ENCODE results near the gene GET3.
A peak's percentile ranks its signal among the peaks of the same experiment; 100 is the strongest.

GET3 gene

DNA sequence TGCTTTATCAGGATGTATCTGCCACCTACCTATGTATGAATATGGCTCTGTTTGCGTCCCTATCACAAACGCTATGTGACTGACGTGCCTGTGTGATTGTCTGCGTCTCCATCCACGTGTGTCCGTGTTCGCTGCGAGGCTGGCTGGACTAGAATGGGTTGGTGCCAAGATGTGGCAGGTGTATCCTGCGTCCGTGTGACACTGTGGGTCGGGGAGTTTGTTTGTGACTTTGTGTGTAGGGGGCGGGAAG is 44.8 kb downstream of the GET3 start:
- DNase-seq: no peak

DNA sequence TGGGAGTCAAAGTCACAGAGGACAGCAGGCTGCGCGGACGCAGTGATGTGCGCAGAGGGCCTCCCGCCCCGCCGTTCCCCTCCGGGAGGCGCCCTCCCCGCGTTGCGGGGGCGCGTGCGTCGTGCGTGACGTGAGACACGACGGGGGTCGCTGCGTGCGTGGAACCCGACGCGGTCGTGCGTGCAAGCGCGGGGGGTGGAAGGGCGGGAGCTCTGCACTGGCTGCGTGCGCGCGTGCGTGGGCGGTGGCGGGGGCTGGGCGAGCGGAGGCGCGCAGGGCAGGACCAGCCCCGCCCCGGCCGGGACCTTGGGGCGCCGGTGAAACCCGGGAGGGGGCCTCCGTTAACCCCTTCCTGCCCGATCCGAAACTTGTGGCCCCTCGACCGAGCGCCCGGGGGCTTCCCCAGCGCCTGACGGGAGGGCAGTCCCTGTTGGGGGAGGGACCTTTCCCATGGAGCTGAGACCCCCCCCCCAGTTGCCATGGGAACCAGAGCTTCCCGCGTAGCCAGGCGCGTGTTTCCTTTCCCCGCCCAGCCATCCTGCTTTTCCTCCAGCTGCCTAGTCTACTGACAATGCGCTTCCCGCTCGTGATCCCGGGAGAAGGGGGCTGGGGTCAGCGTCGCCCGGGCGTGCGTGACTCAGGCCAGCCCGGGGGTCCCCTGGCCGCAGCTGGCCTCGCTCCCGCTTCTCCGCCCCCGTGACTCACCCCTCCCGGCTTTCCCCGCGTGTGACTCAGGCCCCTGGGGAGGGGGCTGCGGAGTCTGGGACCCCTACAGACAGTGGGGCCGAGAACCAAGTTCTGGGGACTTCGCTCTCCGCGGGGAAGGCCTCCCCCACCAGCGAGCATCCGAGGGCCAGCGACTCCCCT is 45.4 kb downstream of the GET3 start:
- DNase-seq: peak; percentile 91

DNA sequence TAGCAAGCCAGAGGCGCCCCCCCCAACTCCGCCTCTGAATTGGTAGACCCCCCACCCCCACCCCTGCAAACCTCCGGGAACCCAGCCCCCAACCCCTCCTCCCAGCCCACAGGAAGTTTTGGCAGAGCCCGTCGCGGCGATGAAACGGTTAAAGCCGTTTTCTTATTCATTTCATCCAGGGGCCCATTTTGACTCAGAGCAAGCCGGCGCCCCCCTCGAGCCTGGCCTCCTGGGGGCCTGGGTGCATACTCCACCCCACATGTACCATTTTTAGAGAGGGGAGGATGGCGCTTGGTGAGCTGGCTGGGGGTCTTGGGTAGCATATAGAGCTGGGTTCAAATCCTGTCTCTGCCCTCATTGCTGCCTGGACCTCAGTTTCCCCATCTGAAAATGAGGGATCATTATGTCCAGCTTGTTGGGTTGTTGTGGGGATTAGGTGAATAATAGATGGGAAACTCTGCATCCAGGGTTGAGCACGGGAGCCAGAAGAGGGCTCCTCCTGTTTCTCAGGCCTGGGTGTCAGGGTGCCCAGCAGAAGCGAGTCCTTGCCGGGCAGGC is 46.1 kb downstream of the GET3 start:
- peak; percentile 73 for DNase-seq

DNA sequence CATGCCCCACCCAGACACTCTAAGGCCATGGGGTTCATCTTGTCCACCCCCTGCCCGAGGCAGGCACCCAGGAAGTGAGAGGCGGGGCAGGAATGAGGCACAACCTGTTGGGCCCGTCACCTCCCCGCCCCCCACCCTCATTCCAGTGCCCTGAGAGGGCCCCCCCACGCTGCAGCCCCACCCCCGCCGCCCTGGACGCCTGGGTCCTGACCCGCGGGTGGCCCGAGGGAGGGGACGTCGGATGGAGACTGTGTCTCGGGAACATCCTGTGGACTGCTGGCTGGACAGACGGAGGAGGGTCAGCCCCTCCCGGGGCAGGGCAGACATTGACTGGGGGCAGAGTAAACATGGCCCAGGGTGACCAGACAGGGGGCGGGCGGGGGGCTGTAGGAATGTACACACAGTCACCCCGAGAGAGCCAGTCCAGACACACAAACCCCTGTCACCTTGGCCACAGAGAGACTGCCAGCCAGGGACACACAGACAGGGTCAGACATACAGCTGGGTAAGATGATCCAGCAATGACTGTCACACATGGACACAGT is 46.6 kb downstream of the GET3 start:
- DNase-seq: peak; percentile 70

DNA sequence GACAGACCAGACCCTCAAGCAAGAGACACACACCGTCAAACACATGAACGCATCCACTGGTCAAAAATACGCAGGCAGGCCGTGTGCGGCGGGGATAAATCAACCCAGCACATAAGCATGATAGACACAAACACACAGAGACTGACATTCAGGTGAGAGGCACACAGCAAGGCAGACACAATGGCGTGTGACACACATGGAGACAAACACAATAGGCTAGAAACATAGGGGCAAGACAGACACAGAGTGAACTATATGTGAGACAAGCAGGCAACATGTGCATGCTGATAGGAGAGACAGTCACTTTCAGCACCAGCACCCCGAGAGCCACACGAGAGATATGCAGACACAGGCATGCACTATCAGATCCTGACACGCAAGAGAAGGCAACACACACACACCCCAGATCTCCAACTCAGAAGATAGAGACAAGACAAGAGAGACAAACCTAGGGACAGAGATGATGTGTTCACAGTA is 47.1 kb downstream of the GET3 start:
- peak; percentile 50 for DNase-seq

DNA sequence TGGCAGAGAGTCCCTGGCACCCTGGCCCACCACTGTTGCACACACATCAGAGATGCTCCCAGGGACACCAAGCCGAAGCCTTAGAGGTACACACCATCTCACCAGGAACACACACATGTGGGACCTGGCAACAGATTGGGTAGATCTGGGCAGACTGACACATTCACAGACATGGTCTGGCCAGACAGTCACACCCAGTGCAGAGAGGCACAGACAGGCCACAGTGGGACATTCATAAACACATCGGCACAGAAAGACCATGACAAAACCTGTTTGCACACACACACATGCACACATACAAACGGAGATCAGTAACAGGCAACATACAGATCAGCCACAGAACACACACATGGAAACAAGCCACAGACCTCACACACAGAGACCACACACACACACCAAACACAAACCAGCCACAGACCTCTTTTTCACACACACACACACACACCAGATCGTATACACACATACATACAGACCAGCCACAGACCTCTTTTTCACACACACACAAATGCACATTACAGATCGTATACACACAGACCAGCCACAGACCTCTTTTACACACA is 47.7 kb downstream of the GET3 start:
- DNase-seq: no peak

DNA sequence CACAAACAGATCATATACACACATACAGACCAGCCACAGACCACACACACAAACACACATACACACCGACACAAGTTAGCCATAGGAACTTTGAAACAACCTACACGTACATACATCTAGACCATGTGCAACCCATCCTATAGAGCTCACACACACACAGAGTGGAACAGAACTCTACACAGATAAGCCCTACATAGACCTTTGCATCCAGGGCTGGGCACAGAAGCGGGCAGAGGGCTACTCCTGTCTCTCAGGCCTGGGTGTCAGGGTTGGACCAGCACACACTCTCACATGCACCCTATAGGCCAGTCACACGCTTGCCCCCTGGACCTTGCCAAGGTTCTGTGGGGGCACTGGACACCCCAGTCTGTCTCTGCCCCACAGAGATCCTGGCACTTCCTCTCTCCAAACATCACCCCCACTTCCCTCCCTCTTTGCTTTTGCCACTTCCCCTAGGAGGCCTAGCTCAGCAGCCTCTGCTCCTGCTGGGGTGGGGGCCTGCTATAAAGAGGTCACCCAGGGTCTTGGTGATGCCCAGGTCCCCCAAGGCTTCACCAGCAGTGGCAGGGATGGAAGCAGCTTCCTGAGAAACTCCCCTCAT is 48.2 kb downstream of the GET3 start:
- no peak for DNase-seq

DNA sequence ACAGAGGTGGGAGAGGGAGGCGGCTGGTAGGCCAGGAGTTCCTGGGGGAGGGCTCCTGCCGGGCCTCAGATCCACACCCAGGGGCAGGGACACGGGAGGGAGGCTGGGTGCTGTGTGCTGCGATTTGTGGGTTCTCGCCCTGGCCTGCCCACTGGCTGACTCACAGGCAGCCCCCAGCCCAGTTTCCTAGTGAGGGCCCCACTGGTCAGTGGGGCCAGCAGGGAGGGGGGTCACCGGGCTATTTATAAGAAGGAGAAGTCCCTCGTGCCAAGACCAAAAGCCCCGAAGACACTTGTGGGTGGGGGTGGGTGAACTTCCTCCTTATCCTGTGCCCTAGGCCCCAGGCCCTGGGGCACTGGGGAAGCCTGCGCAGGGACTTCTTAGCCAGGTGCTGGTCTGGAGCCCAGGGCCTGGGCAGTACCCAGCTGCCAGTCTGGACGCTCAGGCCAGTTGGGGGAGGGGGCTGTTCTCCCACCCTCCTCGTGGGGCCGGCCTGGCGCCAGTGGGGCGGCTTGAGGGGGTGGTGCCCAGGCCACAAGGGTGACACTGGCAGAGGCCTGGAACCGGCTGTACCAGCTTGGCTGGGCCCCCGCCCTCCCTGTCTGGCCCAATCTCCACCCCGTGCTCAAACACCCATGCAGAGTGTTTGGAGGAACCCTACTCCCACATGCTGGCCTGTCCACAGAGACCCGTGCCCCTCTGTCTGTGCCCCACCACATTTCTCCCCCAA is 49.0 kb downstream of the GET3 start:
- no peak for DNase-seq

DNA sequence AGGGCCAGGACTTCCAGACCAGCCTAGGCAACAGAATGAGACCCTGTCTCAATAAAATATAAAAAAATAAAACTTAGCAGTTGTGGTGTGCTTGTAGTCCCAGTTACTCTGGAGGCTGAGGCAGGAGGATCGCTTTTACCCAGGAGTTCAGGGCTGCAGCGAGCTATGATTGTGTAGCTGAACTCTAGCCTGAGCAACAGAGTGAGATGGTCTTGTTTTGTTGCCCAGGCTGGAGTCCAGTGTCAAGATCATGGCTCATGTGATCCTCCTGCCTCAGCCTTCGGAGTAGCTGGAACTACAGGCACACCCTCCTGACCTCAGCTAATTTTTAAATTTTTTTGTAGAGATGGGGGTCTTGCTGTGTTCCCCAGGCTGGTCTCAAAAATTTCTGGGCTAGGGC is 49.7 kb downstream of the GET3 start:
- DNase-seq: no peak

DNA sequence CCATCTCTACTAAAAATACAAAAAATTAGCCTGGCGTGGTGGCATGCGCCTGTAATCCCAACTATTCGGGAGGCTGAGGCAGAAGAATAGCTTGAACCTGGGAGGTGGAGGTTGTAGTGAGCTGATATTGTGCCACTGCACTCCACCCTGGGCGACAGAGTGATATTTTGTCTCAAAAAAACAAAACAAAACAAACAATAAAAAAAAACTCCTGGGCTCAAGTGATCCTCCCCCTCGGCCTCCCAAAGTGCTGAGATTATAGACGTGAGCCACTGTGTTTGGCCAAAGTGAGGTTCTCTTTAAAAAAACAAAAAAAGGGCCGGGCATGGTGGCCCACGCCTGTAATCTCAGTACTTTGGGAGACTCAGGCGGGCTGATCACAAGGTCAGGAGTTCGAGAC is 50.2 kb downstream of the GET3 start:
- no peak for DNase-seq

DNA sequence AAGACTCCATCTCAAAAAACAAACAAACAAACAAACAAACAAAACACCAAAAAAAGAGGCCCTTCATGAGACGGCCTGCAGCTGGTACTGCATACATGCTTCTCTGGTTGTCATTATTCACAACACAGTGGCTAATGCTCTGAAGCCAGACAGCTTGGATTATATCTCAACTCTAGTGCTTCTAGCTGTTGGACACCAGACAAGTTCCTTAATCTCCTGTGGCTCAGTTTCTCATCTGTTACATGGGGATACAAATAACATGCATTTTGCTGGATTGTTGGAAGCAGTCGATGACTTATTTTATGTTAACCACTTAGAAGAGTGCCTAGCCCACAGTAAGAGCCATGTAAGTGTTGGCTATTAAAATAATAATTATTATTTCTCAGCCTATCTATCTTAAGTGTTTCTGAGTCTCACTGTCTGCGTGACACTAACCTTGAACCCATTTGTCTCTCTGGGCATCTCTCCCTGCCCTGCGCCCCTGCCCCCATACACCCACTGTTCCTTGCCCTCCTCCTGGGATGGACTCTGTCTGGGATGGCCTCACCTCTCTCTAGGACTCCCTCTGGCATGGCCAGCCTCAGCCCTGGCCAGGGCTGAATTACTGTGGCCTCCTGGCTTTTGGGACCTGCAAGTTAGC is 50.9 kb downstream of the GET3 start:
- DNase-seq: no peak

DNA sequence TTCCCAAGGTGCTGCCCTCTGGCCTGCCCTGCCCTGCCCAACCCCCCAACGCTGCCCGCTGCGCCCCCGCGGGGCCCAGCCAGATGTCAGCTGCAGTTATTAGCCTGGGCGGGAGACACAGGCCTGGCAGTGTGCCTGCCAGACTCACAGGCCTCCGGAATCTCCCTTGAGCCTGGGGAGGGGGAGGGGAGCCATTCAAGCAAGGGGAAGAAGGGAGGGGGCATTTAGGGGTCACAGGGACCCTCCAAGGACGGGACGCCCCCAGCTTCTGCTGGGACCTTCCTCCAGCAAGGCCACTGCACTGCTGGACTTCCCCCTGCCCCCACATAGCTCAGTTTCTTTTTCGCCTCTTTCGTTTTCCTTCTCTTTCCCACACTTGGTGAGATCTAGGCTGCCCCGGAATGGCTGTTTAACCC is 51.4 kb downstream of the GET3 start:
- peak; percentile 77 for DNase-seq

DNA sequence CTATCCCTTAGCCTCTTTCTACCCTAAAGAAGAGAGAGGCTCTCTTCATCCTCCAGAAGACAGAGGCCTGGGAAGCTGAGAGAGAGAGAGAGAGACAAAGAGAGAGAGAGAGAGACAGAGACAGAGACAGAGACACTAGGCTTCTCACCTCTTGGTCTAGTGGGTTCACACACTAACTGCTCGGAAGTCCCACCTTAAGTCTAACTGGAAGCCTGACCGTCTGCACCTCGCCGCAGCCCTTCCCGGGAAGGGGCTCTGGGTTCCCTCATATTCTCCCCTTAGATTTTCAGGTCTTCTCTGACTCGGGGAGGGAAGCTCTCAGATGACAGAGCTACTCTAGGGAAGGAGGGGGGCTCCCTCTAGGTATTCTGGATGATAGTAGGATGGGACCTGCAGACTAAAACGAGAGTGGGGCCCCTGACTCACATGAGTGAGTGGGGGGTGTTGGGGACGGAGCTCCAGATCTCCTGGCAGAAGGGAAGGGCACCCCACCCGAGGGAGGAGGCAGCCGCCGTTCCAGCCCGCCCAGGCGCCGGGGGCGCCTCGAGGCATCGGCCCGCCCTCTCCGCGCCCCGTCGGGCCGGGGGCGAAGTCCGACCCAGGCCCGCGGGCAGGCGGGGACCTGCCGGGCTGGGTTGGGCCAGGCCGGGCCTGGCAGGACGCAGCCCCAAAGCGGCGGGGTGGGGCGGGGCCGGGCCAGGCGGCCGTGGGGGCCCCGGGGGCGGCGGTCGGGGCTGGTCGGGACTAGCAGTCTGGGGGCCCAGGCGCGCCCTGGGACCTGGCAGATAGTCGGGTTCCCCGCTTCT is 52.0 kb downstream of the GET3 start:
- no peak for DNase-seq

DNA sequence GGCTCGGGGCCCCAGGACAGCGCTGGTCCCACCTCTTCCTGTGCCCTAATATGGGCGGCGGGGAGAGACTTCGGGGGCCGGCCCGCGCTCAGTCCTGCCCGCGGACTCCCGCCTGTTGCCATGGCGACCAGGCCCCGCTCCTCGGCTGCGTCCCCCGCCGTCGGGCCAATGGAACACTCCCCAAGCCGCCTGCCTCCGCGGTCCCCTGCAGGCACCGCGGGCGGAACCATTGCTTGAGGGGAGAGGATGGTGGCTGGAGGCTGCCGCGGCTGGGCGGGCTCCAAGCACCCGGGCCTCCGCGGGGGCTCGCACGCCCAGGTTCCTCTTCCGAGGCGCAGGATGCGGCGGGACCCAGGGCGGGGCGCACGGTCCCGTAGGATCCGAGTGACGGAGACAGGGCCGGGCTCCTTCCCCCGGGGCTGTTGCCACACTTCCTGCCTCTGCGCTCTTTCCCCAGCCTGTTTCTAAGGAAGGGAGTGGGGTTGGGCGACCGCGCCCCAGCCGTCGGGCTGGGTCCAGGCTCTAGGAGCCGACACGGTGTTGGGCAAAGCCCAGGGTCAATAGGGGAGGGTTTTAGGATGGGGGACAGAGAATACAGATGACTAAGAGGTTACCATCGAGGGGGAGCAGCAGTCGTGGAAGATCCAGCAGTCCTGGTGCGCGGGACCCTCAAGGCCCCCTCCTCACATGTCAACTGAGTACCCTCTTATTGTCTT is 52.8 kb downstream of the GET3 start:
- DNase-seq: peak; percentile 97

DNA sequence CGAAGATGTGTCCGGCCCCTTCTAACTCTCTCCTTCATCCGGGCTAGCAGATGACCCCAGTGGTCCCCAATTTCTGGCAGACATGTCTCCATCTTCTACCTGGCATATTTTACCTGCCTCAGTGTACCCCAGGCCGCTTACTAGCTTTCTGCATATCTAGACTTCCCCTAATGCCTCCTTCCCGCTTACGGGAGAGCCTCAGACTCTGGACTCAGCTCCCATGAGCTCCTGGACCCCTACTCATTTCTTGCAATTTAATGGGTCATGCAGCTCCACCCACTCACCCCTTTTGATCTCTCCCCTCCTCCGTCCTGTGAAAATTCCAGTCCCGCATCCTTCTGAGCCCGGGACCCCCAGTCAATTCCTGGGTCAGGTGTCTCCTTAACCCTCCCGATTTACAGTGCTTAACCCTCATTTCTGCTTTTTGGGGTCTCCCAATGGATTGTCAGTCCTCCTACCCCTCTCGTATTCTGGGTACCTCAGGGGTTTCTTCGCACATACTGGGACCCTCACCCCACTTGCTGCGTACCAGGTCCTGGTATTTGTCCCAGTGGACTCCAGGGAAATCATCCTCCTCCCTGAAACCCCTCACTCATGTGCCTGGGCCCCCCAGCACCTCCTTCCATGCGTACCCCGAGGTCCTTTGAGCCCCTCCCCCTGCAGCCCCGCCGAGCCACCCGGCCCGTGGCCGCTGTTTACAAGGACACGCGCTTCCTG is 53.5 kb downstream of the GET3 start:
- no peak for DNase-seq

DNA sequence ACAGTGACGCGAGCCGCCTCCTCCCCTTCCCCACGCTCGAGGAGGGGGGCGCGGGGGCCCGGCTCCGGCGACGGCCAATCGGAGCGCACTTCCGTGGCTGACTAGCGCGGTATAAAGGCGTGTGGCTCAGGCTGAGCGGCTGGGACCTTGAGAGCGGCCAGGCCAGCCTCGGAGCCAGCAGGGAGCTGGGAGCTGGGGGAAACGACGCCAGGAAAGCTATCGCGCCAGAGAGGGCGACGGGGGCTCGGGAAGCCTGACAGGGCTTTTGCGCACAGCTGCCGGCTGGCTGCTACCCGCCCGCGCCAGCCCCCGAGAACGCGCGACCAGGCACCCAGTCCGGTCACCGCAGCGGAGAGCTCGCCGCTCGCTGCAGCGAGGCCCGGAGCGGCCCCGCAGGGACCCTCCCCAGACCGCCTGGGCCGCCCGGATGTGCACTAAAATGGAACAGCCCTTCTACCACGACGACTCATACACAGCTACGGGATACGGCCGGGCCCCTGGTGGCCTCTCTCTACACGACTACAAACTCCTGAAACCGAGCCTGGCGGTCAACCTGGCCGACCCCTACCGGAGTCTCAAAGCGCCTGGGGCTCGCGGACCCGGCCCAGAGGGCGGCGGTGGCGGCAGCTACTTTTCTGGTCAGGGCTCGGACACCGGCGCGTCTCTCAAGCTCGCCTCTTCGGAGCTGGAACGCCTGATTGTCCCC is 54.2 kb downstream of the GET3 start, which contains the start of gene JUNB:
TSS of gene JUNB (plus strand) at position 142 of the 706 bp plus-strand sequence. CDS start at position 428, 286 bp downstream.
- DNase-seq: peak; percentile 96

DNA sequence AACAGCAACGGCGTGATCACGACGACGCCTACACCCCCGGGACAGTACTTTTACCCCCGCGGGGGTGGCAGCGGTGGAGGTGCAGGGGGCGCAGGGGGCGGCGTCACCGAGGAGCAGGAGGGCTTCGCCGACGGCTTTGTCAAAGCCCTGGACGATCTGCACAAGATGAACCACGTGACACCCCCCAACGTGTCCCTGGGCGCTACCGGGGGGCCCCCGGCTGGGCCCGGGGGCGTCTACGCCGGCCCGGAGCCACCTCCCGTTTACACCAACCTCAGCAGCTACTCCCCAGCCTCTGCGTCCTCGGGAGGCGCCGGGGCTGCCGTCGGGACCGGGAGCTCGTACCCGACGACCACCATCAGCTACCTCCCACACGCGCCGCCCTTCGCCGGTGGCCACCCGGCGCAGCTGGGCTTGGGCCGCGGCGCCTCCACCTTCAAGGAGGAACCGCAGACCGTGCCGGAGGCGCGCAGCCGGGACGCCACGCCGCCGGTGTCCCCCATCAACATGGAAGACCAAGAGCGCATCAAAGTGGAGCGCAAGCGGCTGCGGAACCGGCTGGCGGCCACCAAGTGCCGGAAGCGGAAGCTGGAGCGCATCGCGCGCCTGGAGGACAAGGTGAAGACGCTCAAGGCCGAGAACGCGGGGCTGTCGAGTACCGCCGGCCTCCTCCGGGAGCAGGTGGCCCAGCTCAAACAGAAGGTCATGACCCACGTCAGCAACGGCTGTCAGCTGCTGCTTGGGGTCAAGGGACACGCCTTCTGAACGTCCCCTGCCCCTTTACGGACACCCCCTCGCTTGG is 55.0 kb downstream of the GET3 start:
- peak; percentile 60 for DNase-seq

DNA sequence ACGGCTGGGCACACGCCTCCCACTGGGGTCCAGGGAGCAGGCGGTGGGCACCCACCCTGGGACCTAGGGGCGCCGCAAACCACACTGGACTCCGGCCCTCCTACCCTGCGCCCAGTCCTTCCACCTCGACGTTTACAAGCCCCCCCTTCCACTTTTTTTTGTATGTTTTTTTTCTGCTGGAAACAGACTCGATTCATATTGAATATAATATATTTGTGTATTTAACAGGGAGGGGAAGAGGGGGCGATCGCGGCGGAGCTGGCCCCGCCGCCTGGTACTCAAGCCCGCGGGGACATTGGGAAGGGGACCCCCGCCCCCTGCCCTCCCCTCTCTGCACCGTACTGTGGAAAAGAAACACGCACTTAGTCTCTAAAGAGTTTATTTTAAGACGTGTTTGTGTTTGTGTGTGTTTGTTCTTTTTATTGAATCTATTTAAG is 55.6 kb downstream of the GET3 start:
- DNase-seq: no peak
